NCI-H446 (cell line): ENCODE measurements around the gene CTPS1.
A peak's percentile ranks its signal among the peaks of the same experiment; 100 is the strongest.

Source experiments
- DNase-seq, 2 experiments: peaks; one replicate each; lab custom pipeline; 2025; lab: John Stamatoyannopoulos, UW

The CTPS1 gene

DNA sequence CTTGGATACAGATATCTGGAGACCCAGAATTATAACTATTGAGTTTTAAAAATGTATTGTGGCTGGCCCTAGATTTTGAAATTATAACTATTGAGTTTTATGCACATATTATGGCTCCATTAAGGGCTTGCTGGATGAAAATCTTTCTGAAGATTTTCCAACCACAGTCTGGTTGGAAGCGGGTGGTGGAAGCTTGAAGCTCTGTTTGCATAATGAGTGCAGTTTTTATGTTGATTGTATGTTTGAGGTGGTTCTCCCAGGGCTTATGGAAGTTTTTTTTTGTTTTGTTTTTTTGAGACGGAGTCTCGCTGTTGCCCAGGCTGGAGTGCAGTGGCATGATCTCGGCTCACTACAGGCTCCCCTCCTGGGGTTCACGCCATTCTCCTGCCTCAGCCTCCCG lies 10.1 kb upstream of the CTPS1 start:
- DNase-seq, result no peak

- no peak for DNase-seq
These were observed 7.5 kb upstream of the CTPS1 start for GRCh38 chr1:40971966-40972365.

DNA sequence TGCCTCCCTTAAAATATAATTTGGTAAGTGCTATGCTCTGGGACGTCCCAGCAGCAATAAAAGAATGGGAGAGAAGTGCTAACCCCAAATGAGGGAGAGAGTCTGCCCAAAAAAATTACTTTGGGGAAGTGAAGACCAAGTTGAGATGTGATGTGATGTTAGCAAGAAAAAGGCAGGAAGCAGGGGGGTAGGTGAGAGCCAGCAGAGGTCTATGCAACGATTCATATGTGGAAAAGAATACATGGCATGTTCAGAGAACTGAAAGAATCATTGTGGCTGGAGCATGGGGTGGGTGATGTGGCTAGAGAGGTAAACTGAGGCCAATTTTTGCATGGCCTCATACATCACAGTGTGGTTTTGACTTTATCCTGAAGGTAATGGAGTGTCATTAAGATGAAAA lies 5.6 kb upstream of the CTPS1 start:
- DNase-seq, result no peak

DNA sequence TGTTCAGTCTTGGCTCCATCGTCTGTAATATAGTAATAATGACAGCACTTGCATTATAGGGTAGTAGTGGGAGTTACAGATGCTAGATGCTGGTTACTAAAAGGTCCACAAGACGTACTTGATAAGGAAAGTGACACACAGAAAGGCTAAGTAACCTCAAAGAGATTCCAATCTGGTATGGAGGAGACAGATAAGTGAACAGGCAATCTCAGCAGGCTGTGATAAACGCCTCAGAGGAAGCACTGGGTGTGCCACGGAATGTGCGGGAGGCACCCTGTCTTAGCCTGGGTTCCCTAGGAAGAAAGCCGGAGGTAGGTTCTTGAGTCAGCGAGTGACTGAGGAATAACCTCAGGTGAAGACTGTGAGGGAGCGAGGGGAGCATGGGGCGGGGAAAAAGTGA lies 4.6 kb upstream of the CTPS1 start:
- no peak for DNase-seq

- no peak for DNase-seq
These were observed 2.4 kb upstream of the CTPS1 start for GRCh38 chr1:40976952-40977690.

GRCh38 chr1:40977716-40978115 lies 1.8 kb upstream of the CTPS1 start:
- DNase-seq, result no peak

- no peak for DNase-seq
These were observed 633 bp upstream of the CTPS1 start for GRCh38 chr1:40978886-40979240.

GRCh38 chr1:40980068-40980452 lies 564 bp downstream of the CTPS1 start:
- no peak for DNase-seq

DNA sequence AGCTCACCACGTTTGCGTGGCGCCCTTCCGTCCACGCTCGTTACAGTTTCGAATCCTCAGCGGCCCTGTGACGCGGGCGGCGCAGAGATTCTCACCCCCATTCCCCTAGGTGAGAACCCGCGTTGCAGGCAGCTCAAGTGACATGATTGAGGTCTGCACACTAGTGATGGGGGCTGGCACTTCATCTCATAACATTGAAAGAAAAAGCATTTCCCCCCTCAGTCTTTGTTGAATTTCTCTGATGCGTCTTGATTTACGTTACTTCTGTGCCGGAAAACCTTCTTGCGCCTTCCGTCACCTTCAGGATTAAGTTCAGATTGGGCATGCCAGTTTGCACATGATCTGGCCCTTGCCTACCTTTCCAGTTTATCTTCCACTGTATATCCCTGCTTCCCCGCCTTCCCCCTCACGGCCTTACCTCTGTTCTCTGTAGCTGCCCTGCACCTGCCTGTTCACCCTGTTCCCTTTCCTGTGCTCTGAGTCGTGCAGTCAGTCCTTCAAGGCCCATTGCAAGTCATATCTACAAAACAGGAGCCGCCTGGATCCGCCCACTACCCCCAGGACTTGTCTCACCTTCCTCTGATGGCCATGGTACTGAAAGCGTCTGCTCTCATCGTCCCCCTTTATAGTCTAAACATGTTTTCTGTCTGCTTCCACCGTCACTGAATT lies 1.1 kb downstream of the CTPS1 start:
- DNase-seq, result peak in 1 of 2 experiments; percentile 13

GRCh38 chr1:40981691-40982448 lies 2.4 kb downstream of the CTPS1 start:
- DNase-seq, result no peak

- no peak for DNase-seq
These were observed 3.2 kb downstream of the CTPS1 start for GRCh38 chr1:40982721-40983120.

DNA sequence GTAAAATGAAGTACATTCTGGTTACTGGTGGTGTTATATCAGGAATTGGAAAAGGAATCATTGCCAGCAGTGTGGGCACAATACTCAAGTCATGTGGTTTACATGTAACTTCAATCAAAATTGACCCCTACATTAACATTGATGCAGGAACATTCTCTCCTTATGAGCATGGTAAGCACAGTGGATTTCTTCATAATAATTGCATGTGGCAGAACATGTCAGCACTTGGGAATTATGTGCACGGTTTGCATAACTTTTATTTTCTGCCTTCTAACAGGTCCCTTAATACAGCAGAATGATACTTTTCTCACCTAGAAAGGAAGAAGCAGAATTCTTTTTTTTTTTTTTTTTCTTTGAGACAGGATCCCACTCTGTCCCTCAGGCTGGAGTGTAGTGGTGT lies 3.8 kb downstream of the CTPS1 start:
- DNase-seq, result no peak

DNA sequence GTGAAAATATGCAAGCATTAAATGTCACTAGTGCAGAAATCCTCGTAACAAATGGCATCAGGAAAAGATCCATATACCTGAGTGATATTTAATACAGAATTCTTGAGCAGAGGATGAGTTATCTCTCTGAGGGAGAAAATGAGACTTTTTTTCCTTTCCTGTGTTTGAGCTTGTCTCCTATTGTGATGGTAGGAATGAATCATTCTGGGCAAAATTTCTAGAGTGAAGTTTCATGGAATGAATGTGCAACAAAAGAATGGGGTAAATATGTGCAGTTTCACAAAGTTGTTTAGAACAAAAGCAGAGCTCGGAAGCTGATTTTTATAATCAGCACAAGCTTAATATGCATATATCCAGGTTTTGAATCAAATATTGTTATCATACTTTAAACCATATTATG lies 4.6 kb downstream of the CTPS1 start:
- no peak for DNase-seq

DNA sequence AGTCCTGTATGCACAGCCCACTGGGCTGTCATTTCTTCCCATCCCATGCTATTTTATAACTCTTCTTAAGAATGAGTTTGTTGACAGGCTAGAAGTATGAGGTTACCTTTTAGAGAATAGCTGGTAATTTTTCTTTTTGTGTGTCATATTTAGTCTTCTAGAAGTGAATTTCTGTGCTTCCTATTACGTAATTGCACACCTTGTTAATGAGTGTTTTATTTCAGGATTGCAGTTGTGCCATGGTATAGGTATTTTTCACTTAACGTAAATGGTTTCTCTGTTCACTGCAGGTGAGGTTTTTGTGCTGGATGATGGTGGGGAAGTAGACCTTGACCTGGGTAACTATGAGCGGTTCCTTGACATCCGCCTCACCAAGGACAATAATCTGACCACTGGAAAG lies 5.0 kb downstream of the CTPS1 start:
- no peak for DNase-seq

DNA sequence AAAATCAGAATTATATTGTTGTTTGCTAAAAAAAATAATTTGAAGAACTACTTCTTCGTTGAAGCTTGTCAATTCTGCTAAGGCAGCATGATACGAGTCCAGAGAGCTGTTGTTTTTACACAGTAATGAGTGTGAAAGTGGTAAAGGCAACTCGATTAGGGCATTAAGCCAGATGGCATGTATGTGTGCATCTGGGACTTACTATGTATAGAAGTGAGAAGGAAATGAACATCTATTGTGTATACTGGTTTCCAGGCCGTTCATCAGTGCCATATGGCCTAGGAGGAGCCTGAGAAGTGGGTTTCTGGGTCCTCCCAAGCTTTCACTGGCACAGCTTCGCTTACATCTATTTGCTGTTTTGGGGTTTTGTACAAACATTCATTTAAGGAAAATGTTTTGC lies 5.7 kb downstream of the CTPS1 start:
- DNase-seq, result peak; percentile 53 to 90

DNA sequence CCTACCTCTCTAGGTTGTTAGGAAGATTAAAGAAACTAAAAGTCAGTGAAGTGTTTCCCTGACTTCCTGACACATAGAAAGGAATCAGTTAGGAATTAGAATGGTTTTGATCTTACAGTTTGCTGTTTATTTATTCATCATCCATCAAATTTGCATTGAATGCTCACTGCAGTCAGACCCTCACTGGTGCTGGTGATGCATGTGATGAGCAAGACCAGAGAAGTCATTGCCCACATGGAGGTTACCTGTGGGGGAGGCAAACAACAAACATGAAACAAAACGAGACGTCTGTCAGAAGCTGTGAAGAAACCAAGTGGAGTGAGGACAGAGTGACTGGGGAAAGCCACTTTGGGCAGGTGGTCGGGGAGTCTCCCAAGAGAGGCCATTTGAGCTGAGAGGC lies 6.4 kb downstream of the CTPS1 start:
- no peak for DNase-seq

DNA sequence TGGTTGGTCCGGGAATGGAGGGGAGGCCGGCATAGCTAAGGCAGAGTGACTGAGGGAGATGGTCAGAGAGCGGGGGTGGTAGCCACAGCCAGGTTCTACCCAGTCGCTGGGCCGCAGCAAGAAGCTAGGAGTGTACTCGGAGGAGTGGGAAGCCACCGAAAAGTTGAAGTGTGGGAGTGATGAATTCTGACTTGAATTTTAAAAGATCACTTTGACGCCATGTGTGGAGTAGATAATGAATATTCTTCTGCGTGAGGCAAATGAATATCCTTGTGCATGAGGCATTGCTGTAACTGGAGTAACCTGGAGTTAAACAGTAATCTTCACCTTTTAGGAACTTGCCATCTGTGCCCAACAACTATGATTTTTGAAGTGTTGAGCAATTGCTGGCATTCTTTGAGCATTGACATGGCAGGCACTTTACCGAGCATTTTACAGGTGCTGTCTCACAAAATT lies 6.9 kb downstream of the CTPS1 start:
- no peak for DNase-seq

- DNase-seq, result peak in 1 of 2 experiments; percentile 55
These were observed 7.5 kb downstream of the CTPS1 start for GRCh38 chr1:40986956-40987355.

DNA sequence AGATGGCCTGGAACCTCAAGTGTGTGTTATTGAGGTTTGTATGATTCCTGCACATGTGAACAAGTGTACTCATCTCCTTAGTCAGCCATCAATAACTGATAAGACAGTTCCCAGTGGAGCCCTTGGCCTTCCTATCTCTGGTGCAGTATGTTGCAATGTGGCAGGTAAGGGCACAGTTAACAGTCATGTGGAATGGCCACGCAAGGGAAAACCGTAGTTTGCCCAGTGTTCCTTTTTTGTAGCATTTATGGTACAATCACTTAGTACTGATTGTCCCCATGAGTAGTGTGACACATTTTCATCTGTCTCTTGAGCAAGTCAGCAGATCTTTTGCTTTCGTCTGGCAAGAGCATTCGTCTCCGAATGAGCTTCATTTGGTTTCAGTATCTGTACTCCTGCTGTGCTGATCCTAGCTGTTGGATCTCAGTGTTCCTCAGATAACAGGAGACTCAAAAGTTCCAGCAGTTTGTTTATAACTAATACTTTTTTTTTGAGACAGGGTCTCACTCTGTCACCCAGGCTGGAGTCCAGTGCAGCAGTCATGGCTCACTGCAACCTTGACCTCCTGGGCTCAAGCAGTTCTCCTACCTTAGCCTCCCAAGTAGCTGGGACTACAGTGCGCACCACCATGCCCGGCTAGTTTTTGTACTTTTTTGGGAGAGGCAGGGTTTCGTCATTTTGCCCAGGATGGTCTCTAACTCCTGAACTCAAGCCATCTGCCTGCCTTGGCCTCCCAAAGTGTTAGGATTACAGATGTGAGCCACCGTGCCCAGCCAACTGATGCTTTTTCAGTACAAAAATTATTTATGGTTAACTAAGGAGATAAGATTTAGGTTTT lies 8.2 kb downstream of the CTPS1 start:
- no peak for DNase-seq

GRCh38 chr1:40988280-40988679 lies 8.8 kb downstream of the CTPS1 start:
- DNase-seq, result no peak

- DNase-seq, result no peak
These were observed 9.6 kb downstream of the CTPS1 start for GRCh38 chr1:40989066-40989465.

GRCh38 chr1:40997096-40997495 lies 17.6 kb downstream of the CTPS1 start:
- DNase-seq, result no peak
